SH-SY5Y (cell line): Measurements from ENCODE around the gene RHOC.

Experiments used
- GATA2 ChIP-seq: IDR thresholded peaks from 2 replicates; pipeline ENCODE4 v1.6.1; 2011; ENCODE audit warnings: mild to moderate bottlenecking, low read depth, low read length
- GATA3 ChIP-seq: IDR thresholded peaks from 2 replicates; pipeline ENCODE4 v1.6.1; 2011; ENCODE audit warnings: low read depth, mild to moderate bottlenecking, low read length, moderate library complexity

DNA sequence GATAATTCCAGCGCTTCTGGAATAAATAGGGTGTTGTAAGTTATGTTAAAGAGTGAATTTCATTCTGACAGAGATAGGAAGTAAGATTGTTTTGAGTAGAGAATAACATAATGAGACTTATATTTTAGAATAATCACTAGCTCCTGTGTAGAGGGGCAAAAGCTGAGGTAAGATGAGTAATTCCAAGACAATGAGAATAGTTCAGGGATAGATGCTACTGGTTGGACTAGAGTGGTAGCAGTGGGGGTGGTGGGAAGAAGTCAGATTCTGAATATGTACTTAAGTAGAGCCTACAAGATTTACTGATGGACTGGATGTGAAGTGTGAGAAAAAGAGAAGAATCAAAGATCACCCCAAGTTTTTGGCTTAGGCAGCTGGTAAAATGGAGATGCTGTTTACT is 55.7 kb downstream of the RHOC start:
- TF ChIP-seq GATA2: no peak
- TF ChIP-seq GATA3: no peak
